ENCODE measurements around the gene RRP8. TPM values are rescaled to one million over a fixed set of nuclear protein-coding genes. Genes with fewer than 3 reads are reported as not detected.

The RRP8 gene
- total and polyA plus RNA-seq, 10 of the 15 experiments (the other 5 are each of a cell fraction or from before 2014, with no cell fraction given) = 4.7 to 51.2 (median 23.9) TPM

- TF ChIP-seq IKZF2 (IDR thresholded peaks at IDR 0.05) = 0 out of 4 replicates have a peak, but pooled peaks of 1 of the 2 experiments have one; percentile 21
- TF ChIP-seq NR2F1 (conservative IDR thresholded peaks at IDR 0.05) = peak; percentile 59
- TF ChIP-seq MEF2B (IDR thresholded peaks at IDR 0.05; ENCODE audit: partially characterized antibody, poor library complexity, severe bottlenecking) = no peak
- no peak for TF ChIP-seq TCF3 (IDR thresholded peaks at IDR 0.05; ENCODE audit: borderline replicate concordance, insufficient read depth, low read depth, low read length)
- no peak for TF ChIP-seq CBX3 (IDR thresholded peaks at IDR 0.05; ENCODE audit: borderline replicate concordance, low read depth)
- TF ChIP-seq NR2C1 (IDR thresholded peaks at IDR 0.05) = peak; percentile 42; the same call in 1 of the 2 replicates
- no peak for TF ChIP-seq TARDBP (IDR thresholded peaks at IDR 0.05; ENCODE audit: borderline replicate concordance)
- no peak for TF ChIP-seq PAX8 (IDR thresholded peaks at IDR 0.05)
- no peak for TF ChIP-seq IRF4 (IDR thresholded peaks at IDR 0.05; ENCODE audit: low read depth, low read length)
- TF ChIP-seq NR2C2 (IDR thresholded peaks at IDR 0.05; ENCODE audit: borderline replicate concordance, control insufficient read depth, insufficient read length, low read depth) = no peak
- no peak for TF ChIP-seq YY1 (IDR thresholded peaks at IDR 0.05; ENCODE audit: low read depth, low read length)
- TF ChIP-seq GABPA (IDR thresholded peaks at IDR 0.05; ENCODE audit: low read depth) = no peak
Observed at GRCh38 chr11:6635082-6635932, 31.9 kb upstream of the RRP8 start (continued).

- Histone ChIP-seq H3K9ac (ENCODE audit: control insufficient read depth, insufficient read depth, low read length) (no peak overlapping the region), H3K4me1 (ENCODE audit: control insufficient read depth, insufficient read depth, low read length) (no peaks in the 10 kb centered on the region), H3K27me3 (replicated peaks in 1 of 2; ENCODE audit: control insufficient read depth in 2 of 2, insufficient read depth in 2 of 2, low read length in 1 of 2) (no peaks in the 10 kb centered on the region), H3K9me3 (replicated peaks; ENCODE audit: control insufficient read depth, insufficient read depth, low read length) (no peaks in the 10 kb centered on the region), H3K4me2 (ENCODE audit: control insufficient read depth, insufficient read depth) (no peak overlapping the region), H3K4me3 (no peak overlapping the region), H4K20me1 (ENCODE audit: control insufficient read depth, insufficient read depth) (no peaks in the 10 kb centered on the region), H3K79me2 (ENCODE audit: control insufficient read depth, insufficient read depth, low read length) (no peaks in the 10 kb centered on the region), H2AFZ (ENCODE audit: control insufficient read depth, low read depth, low read length) (no peak overlapping the region), H3K27ac (ENCODE audit: control insufficient read depth, insufficient read depth) (no peak overlapping the region), H3K36me3 (ENCODE audit: control insufficient read depth in 2 of 2, insufficient read depth in 2 of 2, low read length in 1 of 2) (no peaks in the 10 kb centered on the region)
- POLR2A ChIA-PET = interaction anchor here (1.4 kb wide), 1 partner anchor 49 kb away, joined by 4 read pairs; the partner anchor contains the start of gene MRPL17
- in situ Hi-C loops (cut with MboI) (no loop called here), intact Hi-C loops (cut with micrococcal nuclease; ENCODE audit: unreplicated experiment) (no loop called here)
- SMC1A ChIA-PET (ENCODE audit: uncharacterized antibody, unreplicated experiment) = interaction anchor here (1.5 kb wide), 1 partner anchor 15 kb away, joined by 4 read pairs; no protein-coding TSS in a partner anchor
- RAD21 ChIA-PET (ENCODE audit: unreplicated experiment) = no interaction called here
- FAIRE-seq (no peak), ATAC-seq (no peak), DNase-seq (ENCODE audit: low read depth, low spot score) (no peak)
- CTCF ChIA-PET = no interaction called here
- 7% methylated on average over 1 of the region's 1 CpG for WGBS (ENCODE audit: insufficient coverage, insufficient replicate concordance, low lambda C conversion rate, missing lambda C conversion rate)
- no TSS peak for BruUV-seq (replicated peaks)
- TF ChIP-seq RUNX3 (IDR thresholded peaks at IDR 0.05; ENCODE audit: low read length) (no peak), NFIC (IDR thresholded peaks at IDR 0.05; ENCODE audit: low read depth, low read length) (no peak), STAT1 (conservative IDR thresholded peaks at IDR 0.05) (no peak), BCL11A (IDR thresholded peaks at IDR 0.05; ENCODE audit: low read depth, low read length) (no peak), NFXL1 (IDR thresholded peaks at IDR 0.05; ENCODE audit: borderline replicate concordance) (no peak), CREM (IDR thresholded peaks at IDR 0.05; ENCODE audit: low read depth) (no peak), EP300 (IDR thresholded peaks at IDR 0.05; ENCODE audit: borderline replicate concordance in 1 of 2, control insufficient read depth in 1 of 2, low read depth in 2 of 2, low read length in 2 of 2) (no peak), ZSCAN29 (IDR thresholded peaks at IDR 0.05) (no peak), EED (IDR thresholded peaks at IDR 0.05; ENCODE audit: low read depth) (no peak), KAT2A (conservative IDR thresholded peaks at IDR 0.05; ENCODE audit: control insufficient read depth, low read depth, low read length) (no peak), POLR2A (IDR thresholded peaks at IDR 0.05; ENCODE audit: low read depth, low read length) (no peak), PAX8 (IDR thresholded peaks at IDR 0.05) (no peak), CREB1 (IDR thresholded peaks at IDR 0.05; ENCODE audit: low read depth) (no peak), FOS (IDR thresholded peaks at IDR 0.05; ENCODE audit: borderline replicate concordance, extremely low read depth, insufficient read length) (no peak), TAF1 (IDR thresholded peaks at IDR 0.05; ENCODE audit: borderline replicate concordance, low read depth, low read length) (no peak), NR2C2 (IDR thresholded peaks at IDR 0.05; ENCODE audit: borderline replicate concordance, control insufficient read depth, insufficient read length, low read depth) (no peak)
Observed at GRCh38 chr11:6634534-6634933, 31.1 kb upstream of the RRP8 start.

All from GM12878 (cell line).